Fibroblast of lung (primary cell): ENCODE results near the gene LBX1. TPM values are rescaled to one million over a fixed set of nuclear protein-coding genes. Genes with fewer than 3 reads are reported as not detected.

Source experiments
- DNase-seq, 2 donors: peaks; one replicate each; pipeline versions ENCODE4 v3.0.0 to v3.0.0-alpha.2; 2010; ENCODE audit warnings: low read depth in 2 of 2
- H2AFZ ChIP-seq: 2 replicates; pipeline ENCODE4 v1.5.1; 2012; ENCODE audit warnings: low read length, control low read depth, inconsistent platforms
- H3K27ac ChIP-seq: 2 replicates; pipeline ENCODE4 v1.5.1; 2011; ENCODE audit warnings: low read length, control low read depth; ENCODE audit not compliant: insufficient read depth
- H3K27me3 ChIP-seq: 2 replicates; pipeline ENCODE4 v1.5.1; 2011; ENCODE audit warnings: mild to moderate bottlenecking, low read length; ENCODE audit not compliant: control insufficient read depth, insufficient read depth
- H3K36me3 ChIP-seq: 2 replicates; pipeline ENCODE4 v1.5.1; 2011; ENCODE audit warnings: low read length; ENCODE audit not compliant: control insufficient read depth, insufficient read depth
- H3K4me1 ChIP-seq: 2 replicates; pipeline ENCODE4 v1.5.1; 2011; ENCODE audit warnings: low read length; ENCODE audit not compliant: control insufficient read depth, insufficient read depth; ENCODE audit errors: extremely low read depth
- H3K4me2 ChIP-seq: 2 replicates; pipeline ENCODE4 v1.5.1; 2011; ENCODE audit warnings: low read length, control low read depth; ENCODE audit not compliant: insufficient read depth; ENCODE audit errors: extremely low read depth
- H3K4me3 ChIP-seq, 4 experiments: fragments of 200-600 bp in 1 of 4; sonication (generic) in 1 of 4; replicated peaks in 1 of 4; 2 replicates each; pipeline ENCODE4 v1.5.1; 2011 to 2016; ENCODE audit warnings: low read length in 4 of 4, low read depth in 3 of 4, mild to moderate bottlenecking in 3 of 4, control low read depth in 2 of 4, inconsistent platforms in 1 of 4, mixed read lengths in 1 of 4; ENCODE audit not compliant: insufficient read depth in 1 of 4; ENCODE audit errors: control extremely low read depth in 1 of 4
- H3K79me2 ChIP-seq: 2 replicates; pipeline ENCODE4 v1.5.1; 2012; ENCODE audit warnings: mild to moderate bottlenecking, low read length, inconsistent platforms; ENCODE audit not compliant: control insufficient read depth, insufficient read depth
- H3K9ac ChIP-seq: 2 replicates; pipeline ENCODE4 v1.5.1; 2011; ENCODE audit warnings: mild to moderate bottlenecking, low read length, control low read depth; ENCODE audit not compliant: insufficient read depth
- H3K9me3 ChIP-seq: 2 replicates; pipeline ENCODE4 v1.5.1; 2012; ENCODE audit warnings: low read depth, low read length; ENCODE audit not compliant: control insufficient read depth, insufficient read depth
- H4K20me1 ChIP-seq: 2 replicates; pipeline ENCODE4 v1.5.1; 2011; ENCODE audit warnings: low read length; ENCODE audit not compliant: control insufficient read depth, insufficient read depth; ENCODE audit errors: extremely low read depth
- CTCF ChIP-seq, 2 donors: IDR thresholded peaks in 1 of 2; conservative IDR thresholded peaks in 1 of 2; 1 replicate in 1 of 2; 2 replicates in 1 of 2; pipeline ENCODE4 v1.5.1; 2011 to 2012; ENCODE audit warnings: low read length in 2 of 2, control low read depth in 1 of 2, inconsistent platforms in 1 of 2, low read depth in 1 of 2, mild to moderate bottlenecking in 1 of 2
- EZH2 ChIP-seq: IDR thresholded peaks from 2 replicates; pipeline ENCODE4 v1.5.1; 2012; ENCODE audit warnings: low read length, control low read depth, mild to moderate bottlenecking; ENCODE audit errors: missing control alignments
- polyA plus RNA-seq, 2 donors: library from polyadenylated mRNA; depleted of rRNA in 1 of 2; stranded (reverse) in 1 of 2; unstranded in 1 of 2; fragments of >200 nt; gene quantifications; 2 replicates each; pipeline ENCODE4 v1.2.1, GENCODE V29; 2011 to 2012; ENCODE audit warnings: missing spikeins in 1 of 2
- total RNA-seq: library from RNA; depleted of rRNA; stranded (reverse); fragments of >200 nt; gene quantifications from 2 replicates; pipeline ENCODE4 v1.2.1, GENCODE V29; 2014

LBX1 gene
- total and polyA plus RNA-seq, 2 donors (not counting 1 experiment from before 2014, with no cell fraction given), result under 0.01 TPM; not detected in 1

- DNase-seq, result no peak
- no peak overlapping the region for H3K9ac ChIP-seq
- TF ChIP-seq CTCF (conservative IDR thresholded peaks at IDR 0.05 in 1 of 2, IDR thresholded peaks at IDR 0.05 in 1 of 2; ENCODE audit: low read depth in 1 of 2, low read length in 2 of 2) (no peak), EZH2 (no peak)
- H3K36me3 ChIP-seq, result no peaks in the 10 kb centered on the region
- no peaks in the 10 kb centered on the region for H3K4me1 ChIP-seq
- H3K4me3 ChIP-seq, result no peak overlapping the region
- peaks cover 12% of the 10 kb centered on the region for H3K27me3 ChIP-seq
- no peak overlapping the region for H3K4me2 ChIP-seq
- no peaks in the 10 kb centered on the region for H4K20me1 ChIP-seq
- no peaks in the 10 kb centered on the region for H3K79me2 ChIP-seq
- no peak overlapping the region for H3K27ac ChIP-seq
- no peak overlapping the region for H2AFZ ChIP-seq
- H3K9me3 ChIP-seq, result no peaks in the 10 kb centered on the region
These were observed 32.9 kb upstream of the LBX1 start for GRCh38 chr10:101262147-101262546.

GRCh38 chr10:101261702-101262101 is 32.4 kb upstream of the LBX1 start:
- no peaks in the 10 kb centered on the region for H3K4me1 ChIP-seq
- no peaks in the 10 kb centered on the region for H4K20me1 ChIP-seq
- no peak overlapping the region for H3K4me2 ChIP-seq
- TF ChIP-seq CTCF (conservative IDR thresholded peaks at IDR 0.05 in 1 of 2, IDR thresholded peaks at IDR 0.05 in 1 of 2; ENCODE audit: low read depth in 1 of 2, low read length in 2 of 2) (no peak), EZH2 (no peak)
- no peaks in the 10 kb centered on the region for H3K79me2 ChIP-seq
- H3K36me3 ChIP-seq, result no peaks in the 10 kb centered on the region
- no peak overlapping the region for H3K4me3 ChIP-seq
- H3K9me3 ChIP-seq, result no peaks in the 10 kb centered on the region
- no peak overlapping the region for H2AFZ ChIP-seq
- H3K9ac ChIP-seq, result no peak overlapping the region
- H3K27ac ChIP-seq, result no peak overlapping the region
- H3K27me3 ChIP-seq, result peaks cover 12% of the 10 kb centered on the region
- DNase-seq, result no peak

- no peak overlapping the region for H3K4me3 ChIP-seq
- H3K4me2 ChIP-seq, result no peak overlapping the region
- no peaks in the 10 kb centered on the region for H3K36me3 ChIP-seq
- H2AFZ ChIP-seq, result no peak overlapping the region
- TF ChIP-seq EZH2 (no peak), CTCF (conservative IDR thresholded peaks at IDR 0.05 in 1 of 2, IDR thresholded peaks at IDR 0.05 in 1 of 2; ENCODE audit: low read depth in 1 of 2, low read length in 2 of 2) (no peak)
- H3K27ac ChIP-seq, result no peak overlapping the region
- peaks cover 12% of the 10 kb centered on the region for H3K27me3 ChIP-seq
- DNase-seq, result no peak
- H4K20me1 ChIP-seq, result no peaks in the 10 kb centered on the region
- H3K79me2 ChIP-seq, result no peaks in the 10 kb centered on the region
- no peak overlapping the region for H3K9ac ChIP-seq
- H3K4me1 ChIP-seq, result no peaks in the 10 kb centered on the region
- H3K9me3 ChIP-seq, result no peaks in the 10 kb centered on the region
These were observed 31.7 kb upstream of the LBX1 start for GRCh38 chr10:101260764-101261481.
